Caco-2 (cell line): ENCODE results near the gene LYRM9. TPM values are rescaled to one million over a fixed set of nuclear protein-coding genes. Genes with fewer than 3 reads are reported as not detected.
"Not testable (repeated sequence)": the region's sequence is repeated elsewhere in the genome, so short reads cannot be mapped to it uniquely, and the experiment has no call there.

Source experiments
- BruUV-seq: library from RNA; stranded (reverse); fragments of 400-500 nt; replicated peaks from 2 replicates; lab custom pipeline; 2021; lab: Mats Ljungman, UMichigan
- CTCF ChIA-PET: fragments of 300-600 bp; sonication (Branson Sonifier 250); formaldehyde crosslinking; loops from one replicate; lab custom pipeline; 2022; ENCODE audit warnings: antibody characterized with exemption; lab: Charles Lee
- POLR2A ChIA-PET: fragments of 300-600 bp; sonication (Branson Sonifier 250); formaldehyde crosslinking; loops from one replicate; lab custom pipeline; 2022; ENCODE audit warnings: antibody characterized with exemption; lab: Charles Lee
- DNase-seq, 2 experiments: peaks; one replicate each; pipeline versions ENCODE4 v3.0.0 to v3.0.0-alpha.2; 2020 to 2022
- H3K27me3 ChIP-seq: replicated peaks from 2 replicates; pipeline ENCODE4 v1.6.0; 2011; ENCODE audit warnings: low read length; ENCODE audit not compliant: control insufficient read depth, insufficient read depth
- H3K36me3 ChIP-seq: 2 replicates; pipeline ENCODE4 v1.5.1; 2011; ENCODE audit warnings: low read length; ENCODE audit not compliant: control insufficient read depth, insufficient read depth
- H3K4me1 ChIP-seq: fragments of 250-450 bp; sonication (Bioruptor Pico); 2 replicates; pipeline ENCODE4 v1.5.1; 2020; ENCODE audit warnings: mild to moderate bottlenecking
- H3K4me3 ChIP-seq: 2 replicates; pipeline ENCODE4 v1.5.1; 2011; ENCODE audit warnings: low read depth, mild to moderate bottlenecking, control low read depth, low read length
- H3K9me3 ChIP-seq: fragments of 250-450 bp; sonication (Bioruptor Pico); 2 replicates; pipeline ENCODE4 v1.5.1; 2020; ENCODE audit warnings: mild to moderate bottlenecking, moderate library complexity
- H3K27ac Mint-ChIP-seq: one replicate; pipeline ENCODE4 v1.8.0; 2022; ENCODE audit warnings: mixed read lengths; ENCODE audit not compliant: unreplicated experiment
- H3K27me3 Mint-ChIP-seq: one replicate; pipeline ENCODE4 v1.8.0; 2022; ENCODE audit warnings: mixed read lengths; ENCODE audit not compliant: insufficient read depth, unreplicated experiment
- H3K36me3 Mint-ChIP-seq: one replicate; pipeline ENCODE4 v1.8.0; 2022; ENCODE audit warnings: mild to moderate bottlenecking, mixed read lengths; ENCODE audit not compliant: insufficient read depth, unreplicated experiment
- H3K4me1 Mint-ChIP-seq: one replicate; pipeline ENCODE4 v1.8.0; 2022; ENCODE audit warnings: low read depth, mixed read lengths; ENCODE audit not compliant: unreplicated experiment
- H3K4me3 Mint-ChIP-seq: one replicate; pipeline ENCODE4 v1.8.0; 2022; ENCODE audit warnings: mild to moderate bottlenecking, moderate library complexity, mixed read lengths; ENCODE audit not compliant: unreplicated experiment
- H3K9me3 Mint-ChIP-seq: one replicate; pipeline ENCODE4 v1.8.0; 2022; ENCODE audit warnings: mixed read lengths; ENCODE audit not compliant: unreplicated experiment
- intact Hi-C: fragments of 100-400 bp; cut with micrococcal nuclease; formaldehyde crosslinking; loops from one replicate; pipeline ENCODE4 v1.10.0; 2022; ENCODE audit not compliant: unreplicated experiment
- total RNA-seq: library from RNA; stranded (reverse); gene quantifications from 2 replicates; pipeline ENCODE4 v1.2.3, GENCODE V29; 2022
- TF ChIP-seq, protein P1 (sequence below), 2 experiments: fragments of 200-600 bp in 1 of 2; IDR thresholded peaks; 1 replicate in 1 of 2; 2 replicates in 1 of 2; pipeline versions ENCODE4 v1.5.1 to v1.8.0; 2011 to 2022; ENCODE audit warnings: antibody characterized with exemption in 1 of 2, control low read depth in 1 of 2, inconsistent platforms in 1 of 2, low read depth in 1 of 2, low read length in 1 of 2, mild to moderate bottlenecking in 1 of 2, moderate library complexity in 1 of 2; ENCODE audit not compliant: insufficient read depth in 1 of 2, severe bottlenecking in 1 of 2, unreplicated experiment in 1 of 2

LYRM9 gene
- total RNA-seq, 1 experiment from 2014 or later = 29.1 TPM

DNA sequence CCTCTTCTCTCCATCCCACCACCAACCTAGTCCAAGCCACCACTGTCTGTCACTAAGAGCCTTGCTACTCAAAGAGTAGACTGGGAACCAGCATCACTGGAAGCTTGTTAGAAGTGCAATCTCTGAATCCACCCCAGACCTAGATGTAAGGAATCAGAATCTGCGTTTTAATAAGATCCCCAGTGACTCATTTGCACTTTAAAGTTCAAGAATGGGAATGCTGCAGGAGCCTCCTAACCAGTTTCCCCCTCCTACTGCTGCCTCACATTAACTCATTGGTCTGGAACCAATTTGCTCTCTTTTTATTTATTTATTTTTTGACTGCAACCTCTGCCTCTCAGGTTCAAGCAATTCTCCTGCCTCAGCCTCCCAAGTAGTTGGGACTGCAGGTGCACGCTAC lies 19.8 kb upstream of the LYRM9 start:
- no peaks in the 10 kb centered on the region for H3K4me1 ChIP-seq
- peak in 1 of 2 experiments; percentile 21 for DNase-seq
- no peak overlapping the region for H3K4me3 Mint-ChIP-seq
- TF ChIP-seq, protein P1, sequence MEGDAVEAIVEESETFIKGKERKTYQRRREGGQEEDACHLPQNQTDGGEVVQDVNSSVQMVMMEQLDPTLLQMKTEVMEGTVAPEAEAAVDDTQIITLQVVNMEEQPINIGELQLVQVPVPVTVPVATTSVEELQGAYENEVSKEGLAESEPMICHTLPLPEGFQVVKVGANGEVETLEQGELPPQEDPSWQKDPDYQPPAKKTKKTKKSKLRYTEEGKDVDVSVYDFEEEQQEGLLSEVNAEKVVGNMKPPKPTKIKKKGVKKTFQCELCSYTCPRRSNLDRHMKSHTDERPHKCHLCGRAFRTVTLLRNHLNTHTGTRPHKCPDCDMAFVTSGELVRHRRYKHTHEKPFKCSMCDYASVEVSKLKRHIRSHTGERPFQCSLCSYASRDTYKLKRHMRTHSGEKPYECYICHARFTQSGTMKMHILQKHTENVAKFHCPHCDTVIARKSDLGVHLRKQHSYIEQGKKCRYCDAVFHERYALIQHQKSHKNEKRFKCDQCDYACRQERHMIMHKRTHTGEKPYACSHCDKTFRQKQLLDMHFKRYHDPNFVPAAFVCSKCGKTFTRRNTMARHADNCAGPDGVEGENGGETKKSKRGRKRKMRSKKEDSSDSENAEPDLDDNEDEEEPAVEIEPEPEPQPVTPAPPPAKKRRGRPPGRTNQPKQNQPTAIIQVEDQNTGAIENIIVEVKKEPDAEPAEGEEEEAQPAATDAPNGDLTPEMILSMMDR (IDR thresholded peaks at IDR 0.05; ENCODE audit: insufficient read depth in 1 of 2, low read depth in 1 of 2, low read length in 1 of 2, severe bottlenecking in 1 of 2, unreplicated experiment in 1 of 2) = no peak
- H3K27ac Mint-ChIP-seq = no peak overlapping the region
- intact Hi-C loops = no loop called here
- H3K9me3 Mint-ChIP-seq = no peaks in the 10 kb centered on the region
- H3K36me3 ChIP-seq = no peaks in the 10 kb centered on the region
- no peaks in the 10 kb centered on the region for H3K27me3 Mint-ChIP-seq
- CTCF ChIA-PET = no interaction called here
- no TSS peak for BruUV-seq
- H3K36me3 Mint-ChIP-seq = no peaks in the 10 kb centered on the region
- H3K4me3 ChIP-seq = no peak overlapping the region
- POLR2A ChIA-PET = no interaction called here
- no peaks in the 10 kb centered on the region for H3K9me3 ChIP-seq
- no peaks in the 10 kb centered on the region; the same call in 1 of the 2 replicates for H3K27me3 ChIP-seq
- no peaks in the 10 kb centered on the region for H3K4me1 Mint-ChIP-seq

DNA sequence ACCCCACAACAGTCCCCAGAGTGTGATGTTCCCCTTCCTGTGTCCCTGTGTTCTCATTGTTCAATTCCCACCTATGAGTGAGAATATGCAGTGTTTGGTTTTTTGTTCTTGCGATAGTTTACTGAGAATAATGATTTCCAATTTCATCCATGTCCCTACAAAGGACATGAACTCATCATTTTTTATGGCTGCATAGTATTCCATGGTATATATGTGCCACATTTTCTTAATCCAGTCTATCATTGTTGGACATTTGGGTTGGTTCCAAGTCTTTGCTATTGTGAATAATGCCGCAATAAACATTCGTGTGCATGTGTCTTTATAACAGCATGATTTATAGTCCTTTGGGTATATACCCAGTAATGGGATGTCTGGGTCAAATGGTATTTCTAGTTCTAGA lies 19.1 kb upstream of the LYRM9 start:
- H3K27me3 Mint-ChIP-seq, H3K36me3 ChIP-seq, H3K4me1 ChIP-seq, H3K4me3 Mint-ChIP-seq, POLR2A ChIA-PET, H3K4me1 Mint-ChIP-seq, H3K27me3 ChIP-seq, BruUV-seq, H3K27ac Mint-ChIP-seq, CTCF ChIA-PET, H3K9me3 Mint-ChIP-seq, DNase-seq, H3K4me3 ChIP-seq, H3K9me3 ChIP-seq, H3K36me3 Mint-ChIP-seq, intact Hi-C loops: not testable (repeated sequence)

DNA sequence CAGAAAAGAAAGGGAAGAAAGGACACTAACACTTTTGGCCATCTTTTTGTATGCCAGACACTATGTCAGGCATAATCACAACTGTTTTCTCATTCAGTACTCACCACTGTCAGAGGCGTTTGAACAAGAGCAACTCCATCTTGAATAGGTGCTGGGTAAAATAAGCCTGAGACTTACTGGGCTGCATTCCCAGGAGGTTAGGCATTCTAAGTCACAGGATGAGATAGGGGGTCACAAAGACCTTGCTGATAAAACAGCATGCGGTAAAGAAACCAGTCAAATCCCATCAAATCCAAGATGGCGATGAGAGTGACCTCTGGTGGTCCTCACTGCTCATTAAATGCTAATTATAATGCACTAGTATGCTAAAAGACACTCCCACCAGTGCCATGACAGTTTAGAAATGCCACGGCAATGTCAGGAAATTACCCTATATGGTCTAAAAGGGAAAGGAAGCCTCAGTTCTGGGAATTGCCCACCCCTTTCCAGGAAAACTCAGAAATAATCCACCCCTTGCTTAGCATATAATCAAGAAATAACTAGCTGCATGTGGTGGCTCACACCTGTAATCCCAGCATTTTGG lies 14.9 kb upstream of the LYRM9 start:
- Histone ChIP-seq H3K27me3 (no peaks in the 10 kb centered on the region), H3K4me1 (0 out of 2 replicates have a peak, but pooled peaks cover 8% of the 10 kb centered on the region), H3K4me3 (no peak overlapping the region), H3K9me3 (no peaks in the 10 kb centered on the region), H3K36me3 (no peaks in the 10 kb centered on the region)
- Mint-ChIP-seq H3K27ac (no peak overlapping the region), H3K4me3 (no peak overlapping the region), H3K27me3 (no peaks in the 10 kb centered on the region), H3K4me1 (no peaks in the 10 kb centered on the region), H3K9me3 (peaks cover 6% of the 10 kb centered on the region), H3K36me3 (no peaks in the 10 kb centered on the region)
- CTCF ChIA-PET = no interaction called here
- TF ChIP-seq, protein P1 (IDR thresholded peaks at IDR 0.05; ENCODE audit: insufficient read depth in 1 of 2, low read depth in 1 of 2, low read length in 1 of 2, severe bottlenecking in 1 of 2, unreplicated experiment in 1 of 2) = no peak
- intact Hi-C loops = no loop called here
- DNase-seq = peak in 1 of 2 experiments; percentile 27
- BruUV-seq = no TSS peak
- POLR2A ChIA-PET = no interaction called here
